Measurements from ENCODE around the gene MDM4.

MDM4 gene, protein sequence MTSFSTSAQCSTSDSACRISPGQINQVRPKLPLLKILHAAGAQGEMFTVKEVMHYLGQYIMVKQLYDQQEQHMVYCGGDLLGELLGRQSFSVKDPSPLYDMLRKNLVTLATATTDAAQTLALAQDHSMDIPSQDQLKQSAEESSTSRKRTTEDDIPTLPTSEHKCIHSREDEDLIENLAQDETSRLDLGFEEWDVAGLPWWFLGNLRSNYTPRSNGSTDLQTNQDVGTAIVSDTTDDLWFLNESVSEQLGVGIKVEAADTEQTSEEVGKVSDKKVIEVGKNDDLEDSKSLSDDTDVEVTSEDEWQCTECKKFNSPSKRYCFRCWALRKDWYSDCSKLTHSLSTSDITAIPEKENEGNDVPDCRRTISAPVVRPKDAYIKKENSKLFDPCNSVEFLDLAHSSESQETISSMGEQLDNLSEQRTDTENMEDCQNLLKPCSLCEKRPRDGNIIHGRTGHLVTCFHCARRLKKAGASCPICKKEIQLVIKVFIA

DNA sequence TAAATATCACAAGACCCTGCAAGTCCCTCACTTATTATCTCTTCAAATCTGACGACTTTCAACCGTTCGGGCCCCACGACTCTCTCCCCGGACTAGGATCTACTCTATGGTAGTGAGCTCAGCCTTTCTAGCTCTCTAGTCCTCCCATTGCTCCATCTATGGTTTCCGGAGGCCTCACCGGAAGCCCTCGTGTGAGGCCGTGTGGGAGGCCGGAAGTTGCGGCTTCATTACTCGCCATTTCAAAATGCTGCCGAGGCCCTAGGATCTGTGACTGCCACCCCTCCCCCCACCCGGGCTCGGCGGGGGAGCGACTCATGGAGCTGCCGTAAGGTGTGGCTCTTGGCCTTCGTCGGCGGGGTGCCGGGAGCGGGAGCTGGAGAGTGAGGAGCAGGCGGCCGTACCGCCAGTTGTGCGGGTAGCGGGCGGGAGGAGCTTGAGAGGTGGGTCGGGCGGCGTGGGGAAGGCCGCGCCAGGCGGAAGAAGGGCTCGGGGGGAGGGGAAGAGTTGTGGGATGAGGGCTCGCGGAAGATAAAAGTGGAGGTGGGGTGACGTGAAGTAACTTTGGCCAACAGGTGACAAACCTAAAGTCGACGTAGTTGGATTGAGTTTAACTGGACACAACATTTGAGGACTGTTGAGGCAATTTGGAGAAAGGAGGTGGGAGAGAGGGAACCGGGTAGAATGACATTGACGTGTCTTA, at the start of gene MDM4:
TSS of gene MDM4 (plus strand) at position 227 of the 700 bp plus-strand sequence. CDS start 9,113 bp downstream, outside the sequence.
- H3K4me3 ChIP-seq (replicated peaks; ENCODE audit: low read depth, low read length) = peak within 1 kb of the TSS; percentile 96
- peak; percentile 90 for DNase-seq (ENCODE audit: extremely low read depth, low read depth)
- TF ChIP-seq, protein P1, sequence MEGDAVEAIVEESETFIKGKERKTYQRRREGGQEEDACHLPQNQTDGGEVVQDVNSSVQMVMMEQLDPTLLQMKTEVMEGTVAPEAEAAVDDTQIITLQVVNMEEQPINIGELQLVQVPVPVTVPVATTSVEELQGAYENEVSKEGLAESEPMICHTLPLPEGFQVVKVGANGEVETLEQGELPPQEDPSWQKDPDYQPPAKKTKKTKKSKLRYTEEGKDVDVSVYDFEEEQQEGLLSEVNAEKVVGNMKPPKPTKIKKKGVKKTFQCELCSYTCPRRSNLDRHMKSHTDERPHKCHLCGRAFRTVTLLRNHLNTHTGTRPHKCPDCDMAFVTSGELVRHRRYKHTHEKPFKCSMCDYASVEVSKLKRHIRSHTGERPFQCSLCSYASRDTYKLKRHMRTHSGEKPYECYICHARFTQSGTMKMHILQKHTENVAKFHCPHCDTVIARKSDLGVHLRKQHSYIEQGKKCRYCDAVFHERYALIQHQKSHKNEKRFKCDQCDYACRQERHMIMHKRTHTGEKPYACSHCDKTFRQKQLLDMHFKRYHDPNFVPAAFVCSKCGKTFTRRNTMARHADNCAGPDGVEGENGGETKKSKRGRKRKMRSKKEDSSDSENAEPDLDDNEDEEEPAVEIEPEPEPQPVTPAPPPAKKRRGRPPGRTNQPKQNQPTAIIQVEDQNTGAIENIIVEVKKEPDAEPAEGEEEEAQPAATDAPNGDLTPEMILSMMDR (IDR thresholded peaks at IDR 0.05; ENCODE audit: low read depth, low read length, missing control alignments) = no peak

DNA sequence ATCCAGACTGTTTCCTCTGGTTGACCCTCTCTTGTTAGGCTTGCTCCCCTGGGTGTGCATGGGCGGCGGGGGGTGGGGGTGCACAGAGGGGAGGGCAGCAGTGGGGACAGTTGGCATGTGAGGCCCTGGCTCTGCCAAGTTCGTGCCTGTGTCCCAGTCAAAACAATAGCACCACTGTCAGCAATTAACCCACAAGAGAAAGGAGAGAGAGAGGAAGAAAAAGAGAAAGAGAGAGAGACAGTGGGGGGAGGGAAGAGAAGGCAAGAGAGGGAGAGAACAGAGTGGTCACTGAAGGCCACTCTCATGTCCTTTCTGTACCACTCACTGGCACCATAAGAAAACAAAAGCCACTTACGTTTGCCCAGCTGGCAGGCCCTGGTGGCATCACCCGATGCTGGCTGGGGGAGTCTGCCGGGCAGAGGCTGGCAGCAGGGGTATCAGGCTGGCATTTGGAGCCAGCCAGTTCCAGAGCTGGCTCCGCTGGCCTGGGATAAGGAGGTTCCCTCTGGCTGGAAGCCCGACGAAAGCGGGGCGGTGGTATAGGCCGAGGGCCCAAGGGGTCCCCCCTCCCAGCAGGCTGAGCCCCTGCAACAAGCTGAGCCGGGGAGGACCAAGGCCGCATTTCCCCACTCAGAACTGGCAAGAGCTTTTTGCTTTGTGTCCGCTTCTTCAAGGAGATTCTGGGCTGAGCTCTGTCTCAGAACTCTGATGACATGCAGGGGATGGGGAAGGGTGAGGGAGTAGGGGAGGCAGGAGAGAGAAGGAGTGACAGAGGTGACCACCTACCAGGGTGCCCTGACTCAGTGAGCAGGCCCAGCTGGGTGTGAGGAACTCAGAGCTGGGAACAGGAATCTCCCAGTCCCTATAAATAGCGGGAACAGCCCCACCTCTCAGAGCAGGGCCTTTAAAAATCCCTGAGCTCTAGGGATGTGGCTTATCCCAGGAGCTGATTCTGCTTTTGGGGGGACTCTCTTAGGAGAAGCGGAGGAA, 49.5 kb upstream of the MDM4 start:
- no peak overlapping the region for H3K4me3 ChIP-seq (replicated peaks; ENCODE audit: low read depth, low read length)
- no peak for DNase-seq (ENCODE audit: extremely low read depth, low read depth)
- TF ChIP-seq, protein P1 (IDR thresholded peaks at IDR 0.05; ENCODE audit: low read depth, low read length, missing control alignments) = no peak

DNA sequence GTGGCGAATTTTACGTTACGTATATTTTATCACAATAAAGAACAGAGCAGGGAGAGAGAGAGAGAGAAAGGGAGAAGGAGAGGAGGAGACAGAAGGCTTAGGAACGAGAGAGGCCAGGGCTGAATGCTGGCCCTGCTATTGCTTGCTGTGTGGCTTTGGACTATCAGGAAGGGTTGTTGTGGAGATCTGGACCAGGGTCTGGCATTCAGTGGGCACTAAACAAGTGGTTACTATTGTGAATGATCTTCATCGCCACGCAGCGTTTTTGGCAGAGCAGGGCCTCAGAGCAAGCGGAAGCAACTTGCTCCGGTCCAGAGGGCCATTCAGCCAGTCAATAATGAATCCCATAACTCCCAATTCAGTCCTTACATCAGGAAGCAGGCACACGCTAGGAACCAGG, 48.0 kb upstream of the MDM4 start:
- TF ChIP-seq, protein P1 (IDR thresholded peaks at IDR 0.05; ENCODE audit: low read depth, low read length, missing control alignments) = no peak
- no peak for DNase-seq (ENCODE audit: extremely low read depth, low read depth)
- H3K4me3 ChIP-seq (replicated peaks; ENCODE audit: low read depth, low read length) = no peak overlapping the region

DNA sequence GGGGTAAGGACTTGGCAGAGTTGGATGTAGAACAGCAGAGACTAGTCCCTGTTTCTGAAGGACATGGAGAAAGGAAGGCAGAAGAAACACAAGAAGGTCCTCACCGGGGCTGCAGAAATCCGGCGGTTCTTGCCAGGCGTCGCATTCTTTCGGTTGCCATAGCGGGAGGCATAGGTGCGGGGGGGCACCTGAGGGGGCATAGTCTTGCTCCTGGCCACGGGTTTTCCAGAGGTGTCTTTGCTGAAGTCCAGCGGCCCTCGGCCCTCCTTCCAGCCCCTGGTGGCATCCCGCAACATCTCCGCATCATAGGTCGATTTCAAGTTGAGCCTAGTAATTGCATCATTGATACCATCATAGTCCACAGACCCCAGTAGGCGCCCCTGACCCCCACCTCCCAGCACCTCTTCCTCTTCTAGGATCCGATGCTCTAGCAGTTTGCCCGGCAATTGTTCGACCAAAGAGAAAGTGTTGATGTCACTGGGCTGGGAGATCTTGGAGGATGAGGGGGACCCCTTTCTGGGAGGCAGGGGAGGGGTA, 47.4 kb upstream of the MDM4 start:
- TF ChIP-seq, protein P1 (IDR thresholded peaks at IDR 0.05; ENCODE audit: low read depth, low read length, missing control alignments) = no peak
- DNase-seq (ENCODE audit: extremely low read depth, low read depth) = no peak
- no peak overlapping the region for H3K4me3 ChIP-seq (replicated peaks; ENCODE audit: low read depth, low read length)

DNA sequence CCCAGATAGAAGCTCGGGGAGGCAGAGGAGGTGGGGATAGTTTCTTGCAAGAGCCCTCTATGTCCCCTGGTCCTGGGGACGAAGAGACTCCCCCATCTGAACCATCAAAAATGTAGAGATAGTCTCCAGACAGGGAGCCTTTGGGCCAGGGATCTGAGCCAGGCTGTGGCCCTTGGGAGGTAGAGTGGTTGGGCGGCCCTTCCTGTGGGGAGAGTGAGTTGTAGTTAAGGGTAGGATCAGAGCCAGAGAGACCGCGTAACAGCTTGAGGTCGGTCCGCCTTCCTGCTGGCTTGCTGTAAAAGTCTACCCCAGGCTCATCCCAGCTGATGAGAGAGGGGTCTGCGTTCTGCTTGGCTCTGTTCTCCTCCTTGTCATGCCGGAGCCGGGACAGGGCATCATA, 46.9 kb upstream of the MDM4 start:
- TF ChIP-seq, protein P1 (IDR thresholded peaks at IDR 0.05; ENCODE audit: low read depth, low read length, missing control alignments) = no peak
- H3K4me3 ChIP-seq (replicated peaks; ENCODE audit: low read depth, low read length) = no peak overlapping the region
- no peak for DNase-seq (ENCODE audit: extremely low read depth, low read depth)

DNA sequence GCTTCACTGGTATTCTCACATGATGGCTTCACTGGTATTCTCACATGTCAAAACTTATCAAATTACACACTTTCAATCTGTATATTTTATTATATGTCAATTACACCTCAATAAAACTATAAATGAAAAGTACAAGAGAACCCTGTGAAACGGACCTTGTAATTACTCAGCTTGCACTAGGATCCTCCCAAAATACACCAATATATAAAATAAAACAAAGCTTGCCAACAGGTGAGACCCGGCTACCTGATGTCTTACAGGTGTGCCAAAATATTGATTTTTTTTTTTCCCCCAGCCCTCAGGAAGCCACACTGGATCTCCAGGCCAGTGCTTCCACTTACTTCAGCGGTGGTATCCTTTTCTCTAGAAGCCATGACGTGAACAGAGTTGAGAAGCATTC, 44.5 kb upstream of the MDM4 start:
- TF ChIP-seq, protein P1 (IDR thresholded peaks at IDR 0.05; ENCODE audit: low read depth, low read length, missing control alignments) = no peak
- H3K4me3 ChIP-seq (replicated peaks; ENCODE audit: low read depth, low read length) = no peak overlapping the region
- DNase-seq (ENCODE audit: extremely low read depth, low read depth) = no peak
